Panc1 (cell line): ENCODE results near the gene OAF. TPM values are rescaled to one million over a fixed set of nuclear protein-coding genes. Genes with fewer than 3 reads are reported as not detected.

Source experiments
- ATAC-seq: fragments of 200-7000 bp; cut with Tn5 transposase; 2 replicates; pipeline ENCODE4 v1.9.1; 2020; ENCODE audit warnings: mild to moderate bottlenecking, moderate library complexity
- BruUV-seq: library from RNA; stranded (reverse); fragments of 400-500 nt; replicated peaks from 2 replicates; lab custom pipeline; 2021; lab: Mats Ljungman, UMichigan
- CTCF ChIA-PET: fragments of 300-600 bp; sonication (Branson Sonifier 250); formaldehyde crosslinking; loops from one replicate; lab custom pipeline; 2022; ENCODE audit warnings: antibody characterized with exemption; lab: Charles Lee
- POLR2A ChIA-PET: fragments of 300-600 bp; sonication (Branson Sonifier 250); formaldehyde crosslinking; loops from one replicate; lab custom pipeline; 2022; ENCODE audit warnings: antibody characterized with exemption; lab: Charles Lee
- DNase-seq: peaks from one replicate; pipeline ENCODE4 v3.0.0-alpha.2; 2010; ENCODE audit warnings: low read depth, low spot score
- H3K27ac ChIP-seq: 2 replicates; pipeline ENCODE4 v1.5.1; 2011; ENCODE audit warnings: mild to moderate bottlenecking, low read length, inconsistent platforms
- H3K27me3 ChIP-seq: fragments of 200-500 bp; sonication (Bioruptor generic); 2 replicates; pipeline ENCODE4 v1.6.0; 2014; ENCODE audit warnings: low read length, inconsistent platforms; ENCODE audit not compliant: control insufficient read depth, insufficient read depth
- H3K36me3 ChIP-seq: fragments of 200-500 bp; sonication (Bioruptor generic); 2 replicates; pipeline ENCODE4 v1.5.1; 2014; ENCODE audit warnings: inconsistent platforms, mild to moderate bottlenecking, low read length, moderate library complexity; ENCODE audit not compliant: control insufficient read depth, insufficient read depth
- H3K4me1 ChIP-seq: 2 replicates; pipeline ENCODE4 v1.5.1; 2011; ENCODE audit warnings: inconsistent platforms, mild to moderate bottlenecking, low read length, moderate library complexity; ENCODE audit not compliant: control insufficient read depth, insufficient read depth
- H3K4me3 ChIP-seq, 2 experiments: 2 replicates each; pipeline ENCODE4 v1.5.1; 2011 to 2012; ENCODE audit warnings: low read depth in 2 of 2, low read length in 2 of 2, mild to moderate bottlenecking in 2 of 2, inconsistent platforms in 1 of 2, moderate library complexity in 1 of 2
- H3K9me3 ChIP-seq: fragments of 200-500 bp; sonication (Bioruptor generic); 2 replicates; pipeline ENCODE4 v1.5.1; 2014; ENCODE audit warnings: low read depth, mild to moderate bottlenecking, inconsistent platforms, low read length, moderate library complexity; ENCODE audit not compliant: control insufficient read depth, insufficient read depth
- CTCF ChIP-seq: fragments of 450-650 bp; IDR thresholded peaks from 2 replicates; pipeline ENCODE4 v1.5.1; 2017; ENCODE audit warnings: mild to moderate bottlenecking
- POLR2AphosphoS5 ChIP-seq: IDR thresholded peaks from 2 replicates; pipeline ENCODE4 v1.6.1; 2012; ENCODE audit warnings: mild to moderate bottlenecking, low read depth, low read length, moderate library complexity
- REST ChIP-seq, 2 experiments: IDR thresholded peaks; 2 replicates each; pipeline ENCODE4 v1.6.1; 2011 to 2012; ENCODE audit warnings: low read depth in 2 of 2, control low read depth in 1 of 2, low read length in 1 of 2, mild to moderate bottlenecking in 1 of 2, moderate library complexity in 1 of 2; ENCODE audit not compliant: insufficient read depth in 1 of 2
- SIN3A ChIP-seq: IDR thresholded peaks from 2 replicates; pipeline ENCODE4 v1.6.1; 2012; ENCODE audit warnings: low read depth, mild to moderate bottlenecking, low read length, moderate library complexity, borderline replicate concordance; ENCODE audit not compliant: insufficient read depth
- TCF7L2 ChIP-seq: IDR thresholded peaks from 2 replicates; pipeline ENCODE4 v1.6.1; 2011; ENCODE audit warnings: mild to moderate bottlenecking, low read depth, low read length, inconsistent platforms
- in situ Hi-C: cut with HindIII; loops from 2 replicates; pipeline ENCODE4 v1.10.0; 2016; ENCODE audit warnings: low sequenced_read_pairs, low pct_unique_long_range_greater_than_20kb
- intact Hi-C: fragments of 100-400 bp; cut with micrococcal nuclease; formaldehyde crosslinking; loops from one replicate; pipeline ENCODE4 v1.10.0; 2022; ENCODE audit not compliant: unreplicated experiment
- total RNA-seq: library from RNA; stranded (reverse); gene quantifications from one replicate; pipeline ENCODE4 v1.2.1, GENCODE V29; 2021; ENCODE audit not compliant: unreplicated experiment

The OAF gene
- total RNA-seq, 1 experiment from 2014 or later: 13.7 TPM

- TF ChIP-seq SIN3A (no peak), CTCF (peak; percentile 89), TCF7L2 (no peak), POLR2AphosphoS5 (no peak)
- no TSS peak for BruUV-seq
- Histone ChIP-seq H3K9me3 (no peaks in the 10 kb centered on the region), H3K36me3 (no peaks in the 10 kb centered on the region), H3K27ac (no peak overlapping the region), H3K4me1 (0 out of 2 replicates have a peak, but pooled peaks cover 4% of the 10 kb centered on the region), H3K27me3 (peaks cover 45% of the 10 kb centered on the region), H3K4me3 (no peak overlapping the region)
- in situ Hi-C loops: no loop called here
- ChIA-PET POLR2A (no interaction called here), CTCF (interaction anchor here (0.6 to 0.9 kb wide), 2 partner anchors 57 to 817 kb away, joined by 5 read pairs; no protein-coding TSS in a partner anchor)
- ATAC-seq: peak; percentile 70
- peak; percentile 30 for DNase-seq
- intact Hi-C loops: loop anchor here (1.0 kb wide), 1 partner anchor 58 kb away; no protein-coding TSS in a partner anchor
Observed at GRCh38 chr11:120172054-120172911, 38.5 kb upstream of the OAF start.

GRCh38 chr11:120173019-120173705, 37.7 kb upstream of the OAF start:
- ChIA-PET POLR2A (no interaction called here), CTCF (no interaction called here)
- no peaks in the 10 kb centered on the region for H3K36me3 ChIP-seq
- intact Hi-C loops (no loop called here), in situ Hi-C loops (no loop called here)
- peaks cover 36% of the 10 kb centered on the region for H3K27me3 ChIP-seq
- H3K27ac ChIP-seq: no peak overlapping the region
- TF ChIP-seq SIN3A: no peak
- no peak for TF ChIP-seq CTCF
- no peak for TF ChIP-seq POLR2AphosphoS5
- no peak for TF ChIP-seq TCF7L2
- TF ChIP-seq REST (IDR thresholded peaks at IDR 0.05; ENCODE audit: insufficient read depth in 1 of 2, low read depth in 2 of 2, low read length in 1 of 2): no peak
- 0 out of 2 replicates have a peak, but pooled peaks cover 4% of the 10 kb centered on the region for H3K4me1 ChIP-seq
- ATAC-seq (no peak), DNase-seq (no peak)
- no peak overlapping the region for H3K4me3 ChIP-seq
- BruUV-seq: no TSS peak
- no peaks in the 10 kb centered on the region for H3K9me3 ChIP-seq
